HCT116 (cell line): ENCODE measurements around the gene ZNF2. TPM values are rescaled to one million over a fixed set of nuclear protein-coding genes. Genes with fewer than 3 reads are reported as not detected.

Source experiments
- ATAC-seq: fragments of 200-7000 bp; cut with Tn5 transposase; 2 replicates; pipeline ENCODE4 v1.9.1; 2020; ENCODE audit warnings: mild to moderate bottlenecking, moderate library complexity
- BruUV-seq: library from RNA; stranded (reverse); fragments of 400-500 nt; replicated peaks from 2 replicates; lab custom pipeline; 2021; lab: Mats Ljungman, UMichigan
- CTCF ChIA-PET: fragments of 300-600 bp; sonication (Branson Sonifier 250); formaldehyde crosslinking; loops from one replicate; lab custom pipeline; 2021; ENCODE audit warnings: antibody characterized with exemption; lab: Charles Lee
- POLR2A ChIA-PET: fragments of 300-600, 350-600 bp; sonication (Branson Sonifier 250); formaldehyde crosslinking; loops from one replicate; lab custom pipeline; 2021; ENCODE audit warnings: antibody characterized with exemption; lab: Charles Lee
- RAD21 ChIA-PET, 2 experiments: fragments of 300-600 bp; sonication (Branson Sonifier 250); formaldehyde crosslinking; loops; one replicate each; lab custom pipeline; 2023; ENCODE audit warnings: low total read pairs in 2 of 2; ENCODE audit not compliant: uncharacterized antibody in 2 of 2, unreplicated experiment in 2 of 2, low non-redundant PET in 1 of 2; lab: Charles Lee
- DNase-seq: peaks from one replicate; pipeline ENCODE4 v3.0.0-alpha.2; 2010; ENCODE audit warnings: low read depth, low spot score
- H2AFZ ChIP-seq: fragments of 200-600 bp; shearing (Covaris generic), sonication (generic); 2 replicates; pipeline ENCODE4 v1.6.1; 2017; ENCODE audit warnings: low read depth, mixed run types, mixed read lengths, antibody characterized with exemption, low read length; ENCODE audit not compliant: poor library complexity, severe bottlenecking
- H3K27ac ChIP-seq: 2 replicates; pipeline ENCODE4 v1.5.1; 2012; ENCODE audit warnings: low read depth, low read length
- H3K27me3 ChIP-seq: fragments of 200-600 bp; sonication (generic); 2 replicates; pipeline ENCODE4 v1.6.1; 2016; ENCODE audit warnings: mixed run types, low read length, mixed read lengths; ENCODE audit not compliant: insufficient read depth
- H3K36me3 ChIP-seq, 2 experiments: fragments of 200-500 bp in 1 of 2; fragments of 200-600 bp in 1 of 2; sonication (Bioruptor generic) in 1 of 2; sonication (generic) in 1 of 2; 2 replicates each; pipeline versions ENCODE4 v1.5.1 to v1.6.1; 2014 to 2016; ENCODE audit warnings: low read length in 2 of 2, inconsistent platforms in 1 of 2, mixed read lengths in 1 of 2, mixed run types in 1 of 2; ENCODE audit not compliant: insufficient read depth in 2 of 2, control insufficient read depth in 1 of 2
- H3K4me1 ChIP-seq, 2 experiments: fragments of 200-600 bp in 1 of 2; sonication (generic) in 1 of 2; 2 replicates each; pipeline versions ENCODE4 v1.5.1 to v1.6.1; 2012 to 2017; ENCODE audit warnings: low read length in 2 of 2, inconsistent platforms in 1 of 2, mild to moderate bottlenecking in 1 of 2, mixed read lengths in 1 of 2, mixed run types in 1 of 2, moderate library complexity in 1 of 2; ENCODE audit not compliant: insufficient read depth in 2 of 2, control insufficient read depth in 1 of 2
- H3K4me2 ChIP-seq: fragments of 200-600 bp; sonication (generic); 2 replicates; pipeline ENCODE4 v1.6.1; 2017; ENCODE audit warnings: mixed run types, low read length, mixed read lengths
- H3K4me3 ChIP-seq, 2 experiments: fragments of 200-600 bp in 1 of 2; sonication (generic) in 1 of 2; replicated peaks in 1 of 2; 2 replicates each; pipeline ENCODE4 v1.5.1; 2011 to 2016; ENCODE audit warnings: low read length in 2 of 2, control low read depth in 1 of 2, low read depth in 1 of 2, mild to moderate bottlenecking in 1 of 2, mixed read lengths in 1 of 2, mixed run types in 1 of 2
- H3K79me2 ChIP-seq: fragments of 200-600 bp; sonication (generic); 2 replicates; pipeline ENCODE4 v1.6.1; 2017; ENCODE audit warnings: mild to moderate bottlenecking, mixed run types, low read length, moderate library complexity, mixed read lengths; ENCODE audit not compliant: insufficient read depth
- H3K9ac ChIP-seq: fragments of 200-600 bp; sonication (generic); 2 replicates; pipeline ENCODE4 v1.6.1; 2016; ENCODE audit warnings: low read length, mixed read lengths
- H3K9me2 ChIP-seq: fragments of 200-600 bp; sonication (generic), shearing (Covaris generic); 2 replicates; pipeline ENCODE4 v1.6.1; 2017; ENCODE audit warnings: mixed run types, mild to moderate bottlenecking, moderate library complexity; ENCODE audit not compliant: insufficient read depth
- H3K9me3 ChIP-seq, 2 experiments: fragments of 200-500 bp in 1 of 2; fragments of 200-600 bp in 1 of 2; sonication (Bioruptor generic) in 1 of 2; sonication (generic) in 1 of 2; 2 replicates each; pipeline ENCODE4 v1.6.1; 2014 to 2017; ENCODE audit warnings: low read length in 2 of 2, mixed read lengths in 2 of 2, inconsistent platforms in 1 of 2, low read depth in 1 of 2, mild to moderate bottlenecking in 1 of 2, mixed run types in 1 of 2, moderate library complexity in 1 of 2; ENCODE audit not compliant: control insufficient read depth in 1 of 2, insufficient read depth in 1 of 2
- H4K20me1 ChIP-seq: fragments of 200-600 bp; sonication (generic), shearing (Covaris generic); 2 replicates; pipeline ENCODE4 v1.6.1; 2017; ENCODE audit warnings: mixed run types, mild to moderate bottlenecking, moderate library complexity; ENCODE audit not compliant: insufficient read depth
- CTCF ChIP-seq, 3 experiments: fragments of 200-600 bp in 1 of 3; sonication (generic) in 1 of 3; IDR thresholded peaks in 2 of 3; conservative IDR thresholded peaks in 1 of 3; 2 replicates each; pipeline ENCODE4 v1.5.1; 2012 to 2017; ENCODE audit warnings: low read depth in 2 of 3, low read length in 2 of 3, antibody characterized with exemption in 1 of 3, borderline replicate concordance in 1 of 3, control low read depth in 1 of 3, mild to moderate bottlenecking in 1 of 3, mixed read lengths in 1 of 3, mixed run types in 1 of 3, moderate library complexity in 1 of 3; ENCODE audit not compliant: insufficient read depth in 1 of 3
- EZH2 ChIP-seq: fragments of 200-600 bp; sonication (generic); IDR thresholded peaks from 2 replicates; pipeline ENCODE4 v1.6.1; 2017; ENCODE audit warnings: antibody characterized with exemption, mixed run types
- POLR2A ChIP-seq: IDR thresholded peaks from 2 replicates; pipeline ENCODE4 v1.7.0; 2011; ENCODE audit warnings: borderline replicate concordance; ENCODE audit not compliant: insufficient read depth, insufficient read length; ENCODE audit errors: extremely low read depth
- RAD21 ChIP-seq: IDR thresholded peaks from 2 replicates; pipeline ENCODE4 v1.6.1; 2012; ENCODE audit warnings: low read depth, mild to moderate bottlenecking
- SIN3A ChIP-seq: IDR thresholded peaks from 2 replicates; pipeline ENCODE4 v1.6.1; 2012; ENCODE audit warnings: low read depth
- ZNF274 ChIP-seq: fragments of 200-500 bp; sonication (Bioruptor generic); IDR thresholded peaks from 2 replicates; pipeline ENCODE4 v1.6.1; 2014; ENCODE audit warnings: mild to moderate bottlenecking, low read depth, low read length, inconsistent platforms
- intact Hi-C: fragments of 100-400 bp; cut with micrococcal nuclease; formaldehyde crosslinking; loops from 2 replicates; pipeline ENCODE4 v1.10.0; 2022
- total RNA-seq: library from RNA; stranded (reverse); gene quantifications from one replicate; pipeline ENCODE4 v1.2.1, GENCODE V29; 2021; ENCODE audit not compliant: unreplicated experiment

The ZNF2 gene
- total RNA-seq, 1 experiment from 2014 or later = 3.4 TPM

GRCh38 chr2:95231723-95232122 is 66.1 kb downstream of the ZNF2 start:
- BruUV-seq = no TSS peak
- CTCF ChIA-PET = interaction anchor here (0.6 to 4.4 kb wide), 23 partner anchors 10 to 171 kb away, joined by 3 to 88 read pairs (median 5); partner anchors contain the start of genes FAHD2A and PROM2
- no peaks in the 10 kb centered on the region for H3K9me3 ChIP-seq

More at GRCh38 chr2:95231723-95232122, 66.1 kb downstream of the ZNF2 start:
- Histone ChIP-seq H2AFZ (no peak overlapping the region), H3K9ac (no peak overlapping the region), H3K4me1 (no peaks in the 10 kb centered on the region), H3K27ac (no peak overlapping the region), H3K79me2 (no peaks in the 10 kb centered on the region), H4K20me1 (no peaks in the 10 kb centered on the region), H3K4me3 (no peak overlapping the region), H3K27me3 (no peaks in the 10 kb centered on the region), H3K4me2 (no peak overlapping the region), H3K36me3 (no peaks in the 10 kb centered on the region), H3K9me2 (no peaks in the 10 kb centered on the region)
- RAD21 ChIA-PET = interaction anchor here (0.8 to 1.3 kb wide), 6 partner anchors 46 to 171 kb away, joined by 3 to 7 read pairs (median 3); partner anchors contain the start of gene FAHD2A (in 1 of the 2)
- POLR2A ChIA-PET = interaction anchor here (0.7 to 1.7 kb wide), 2 partner anchors 83 to 116 kb away, joined by 3 to 4 read pairs; no protein-coding TSS in a partner anchor
- intact Hi-C loops = loop anchor here (1.0 kb wide), 1 partner anchor 84 kb away; no protein-coding TSS in a partner anchor
- TF ChIP-seq ZNF274 (no peak), POLR2A (no peak), CTCF (IDR thresholded peaks at IDR 0.05 in 2 of 3, conservative IDR thresholded peaks at IDR 0.05 in 1 of 3; ENCODE audit: borderline replicate concordance in 1 of 3, insufficient read depth in 1 of 3, low read depth in 2 of 3, low read length in 2 of 3) (peak; percentile 92 to 95 (median 95)), EZH2 (no peak), SIN3A (no peak), RAD21 (peak; percentile 99)
- ATAC-seq (peak; percentile 55), DNase-seq (peak; percentile 66)
